LNCaP clone FGC (cell line): ENCODE measurements around the gene MPZL2.

ENCODE experiments used
- DNase-seq: peaks from one replicate; pipeline ENCODE4 v3.0.0-alpha.2; 2011; ENCODE audit warnings: low read depth
- H3K4me3 ChIP-seq: 2 replicates; pipeline ENCODE4 v1.5.1; 2011; ENCODE audit warnings: mild to moderate bottlenecking, low read depth, low read length, control low read depth
- TF ChIP-seq, protein P1 (sequence below): IDR thresholded peaks from 2 replicates; pipeline ENCODE4 v1.5.1; 2012; ENCODE audit warnings: mild to moderate bottlenecking; ENCODE audit not compliant: control insufficient read depth, insufficient read depth; ENCODE audit errors: extremely low read depth

Gene MPZL2

DNA sequence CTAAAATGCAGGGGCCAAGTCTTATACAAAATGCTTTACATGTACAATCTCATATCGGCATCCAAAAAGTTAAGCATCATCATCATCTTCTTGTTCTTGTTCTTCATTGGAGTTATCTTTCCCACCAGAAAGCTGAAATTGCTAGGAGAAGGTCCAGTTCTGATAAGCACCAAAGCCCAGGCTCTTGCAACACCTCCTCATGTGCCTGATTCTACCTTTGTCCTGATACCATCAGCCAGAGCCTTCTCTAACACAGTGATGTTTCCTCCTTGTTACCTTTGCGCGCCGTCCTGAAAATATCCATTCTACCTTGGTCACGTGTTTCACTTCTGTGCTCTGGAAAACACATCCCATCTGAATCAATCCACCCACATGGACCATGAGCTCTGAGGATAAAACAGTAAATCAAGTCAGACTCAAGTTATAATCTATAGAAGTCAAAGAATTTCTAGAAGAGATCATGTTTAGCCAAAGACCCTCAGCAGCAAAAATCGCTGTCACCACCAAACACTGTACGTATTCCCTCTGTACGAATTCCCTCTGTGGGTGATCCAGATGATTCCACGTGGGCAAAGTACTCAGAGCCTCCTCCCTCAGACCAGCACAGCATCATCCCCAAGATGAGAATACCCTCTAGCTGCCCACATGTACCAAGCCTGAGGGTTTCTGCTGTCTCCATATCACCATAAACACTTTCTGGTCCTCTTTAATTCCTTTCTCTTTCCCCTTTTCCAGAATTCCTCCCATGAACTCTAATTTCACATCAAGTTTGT lies 58.3 kb downstream of the MPZL2 start:
- H3K4me3 ChIP-seq: no peak overlapping the region
- TF ChIP-seq, protein P1, sequence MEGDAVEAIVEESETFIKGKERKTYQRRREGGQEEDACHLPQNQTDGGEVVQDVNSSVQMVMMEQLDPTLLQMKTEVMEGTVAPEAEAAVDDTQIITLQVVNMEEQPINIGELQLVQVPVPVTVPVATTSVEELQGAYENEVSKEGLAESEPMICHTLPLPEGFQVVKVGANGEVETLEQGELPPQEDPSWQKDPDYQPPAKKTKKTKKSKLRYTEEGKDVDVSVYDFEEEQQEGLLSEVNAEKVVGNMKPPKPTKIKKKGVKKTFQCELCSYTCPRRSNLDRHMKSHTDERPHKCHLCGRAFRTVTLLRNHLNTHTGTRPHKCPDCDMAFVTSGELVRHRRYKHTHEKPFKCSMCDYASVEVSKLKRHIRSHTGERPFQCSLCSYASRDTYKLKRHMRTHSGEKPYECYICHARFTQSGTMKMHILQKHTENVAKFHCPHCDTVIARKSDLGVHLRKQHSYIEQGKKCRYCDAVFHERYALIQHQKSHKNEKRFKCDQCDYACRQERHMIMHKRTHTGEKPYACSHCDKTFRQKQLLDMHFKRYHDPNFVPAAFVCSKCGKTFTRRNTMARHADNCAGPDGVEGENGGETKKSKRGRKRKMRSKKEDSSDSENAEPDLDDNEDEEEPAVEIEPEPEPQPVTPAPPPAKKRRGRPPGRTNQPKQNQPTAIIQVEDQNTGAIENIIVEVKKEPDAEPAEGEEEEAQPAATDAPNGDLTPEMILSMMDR: no peak
- no peak for DNase-seq
